Neural progenitor cell (in vitro differentiated cells): Measurements from ENCODE around the gene TADA3.

Experiments used
- CTCF ChIP-seq: fragments of 200-600 bp; sonication (generic); IDR thresholded peaks from 2 replicates; pipeline ENCODE4 v1.5.1; 2017; ENCODE audit warnings: antibody characterized with exemption, mild to moderate bottlenecking
- EZH2 ChIP-seq: fragments of 200-600 bp; sonication (generic); IDR thresholded peaks from 2 replicates; pipeline ENCODE4 v1.6.1; 2017; ENCODE audit warnings: antibody characterized with exemption, mild to moderate bottlenecking, moderate library complexity

GRCh38 chr3:9776896-9777693, 15.2 kb downstream of the TADA3 start:
- TF ChIP-seq CTCF (no peak), EZH2 (no peak)
